Lower leg skin (tissue), 4 donors: ENCODE data around the gene ZBTB20. TPM values are rescaled to one million over a fixed set of nuclear protein-coding genes. Genes with fewer than 3 reads are reported as not detected.

ENCODE experiments used
- DNase-seq, 2 donors: peaks; one replicate each; pipeline ENCODE4 v3.0.0-alpha.2; 2019; ENCODE audit warnings: low spot score in 2 of 2
- H3K4me3 ChIP-seq: fragments of 200-600 bp; sonication (generic); 2 replicates; pipeline ENCODE4 v1.5.1; 2017; ENCODE audit warnings: mild to moderate bottlenecking, low read depth; ENCODE audit not compliant: poor library complexity, severe bottlenecking
- CTCF ChIP-seq, 3 donors: fragments of 450-650 bp; IDR thresholded peaks; one replicate each; pipeline ENCODE4 v1.5.1; 2016; ENCODE audit warnings: antibody characterized with exemption in 3 of 3, mild to moderate bottlenecking in 3 of 3, moderate library complexity in 2 of 3
- POLR2A ChIP-seq, 2 donors: fragments of 450-650 bp; IDR thresholded peaks; one replicate each; pipeline ENCODE4 v1.6.1; 2016 to 2017; ENCODE audit warnings: antibody characterized with exemption in 2 of 2, mild to moderate bottlenecking in 1 of 2, moderate library complexity in 1 of 2
- WGBS, 2 donors: methylation state at CpG; one replicate each; pipeline ENCODE4 v1.1.5; 2018; 5-methylcytosine and 5-hydroxymethylcytosine counted together
- intact Hi-C: fragments of 100-400 bp; cut with DNase I; formaldehyde crosslinking; loops from one replicate; pipeline ENCODE4 v1.15.0; 2023; ENCODE audit warnings: low total_unique reads
- total RNA-seq, 4 donors: library from RNA; depleted of rRNA; stranded (reverse); fragments of >200 nt; gene quantifications; one replicate each; pipeline ENCODE4 v1.1.0, GENCODE V29; 2016

The ZBTB20 gene
- total RNA-seq, 4 donors from 2014 or later = 22.5 to 41.9 (median 33.1) TPM

DNA sequence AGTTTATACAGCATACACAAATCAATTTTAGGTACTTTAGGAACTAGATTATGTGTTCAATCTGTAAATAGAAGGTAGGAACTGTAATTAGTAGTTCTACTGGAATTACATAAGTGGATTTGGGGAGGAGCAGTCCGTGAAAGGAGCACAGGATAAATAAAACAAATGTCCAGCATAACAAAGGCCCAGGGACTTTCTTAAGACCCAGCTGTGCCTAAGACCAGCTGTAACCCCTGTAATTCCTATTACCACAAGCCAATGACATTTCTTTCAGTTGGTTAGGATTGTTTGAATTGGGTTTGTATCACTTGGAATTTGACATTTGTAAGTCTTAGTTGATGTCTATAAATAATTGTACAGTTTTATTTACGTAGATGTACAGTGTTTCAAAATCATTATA, 4.8 kb upstream of the ZBTB20 start:
- DNase-seq = no peak
- TF ChIP-seq POLR2A (IDR thresholded peaks at IDR 0.05) (no peak), CTCF (IDR thresholded peaks at IDR 0.05) (no peak)
- no peak overlapping the region for H3K4me3 ChIP-seq
- intact Hi-C loops = no loop called here
- 83 to 86% methylated on average over 2 of the region's 2 CpGs for WGBS, 2 donors

- no peak for DNase-seq
- TF ChIP-seq CTCF (IDR thresholded peaks at IDR 0.05) (no peak), POLR2A (IDR thresholded peaks at IDR 0.05) (no peak)
- peak overlapping the region; percentile 49 for H3K4me3 ChIP-seq
- intact Hi-C loops = no loop called here
- 1% methylated on average over 20 of the region's 20 CpGs for WGBS, 2 donors
These were observed 1.2 kb upstream of the ZBTB20 start for GRCh38 chr3:115148142-115148790.

DNA sequence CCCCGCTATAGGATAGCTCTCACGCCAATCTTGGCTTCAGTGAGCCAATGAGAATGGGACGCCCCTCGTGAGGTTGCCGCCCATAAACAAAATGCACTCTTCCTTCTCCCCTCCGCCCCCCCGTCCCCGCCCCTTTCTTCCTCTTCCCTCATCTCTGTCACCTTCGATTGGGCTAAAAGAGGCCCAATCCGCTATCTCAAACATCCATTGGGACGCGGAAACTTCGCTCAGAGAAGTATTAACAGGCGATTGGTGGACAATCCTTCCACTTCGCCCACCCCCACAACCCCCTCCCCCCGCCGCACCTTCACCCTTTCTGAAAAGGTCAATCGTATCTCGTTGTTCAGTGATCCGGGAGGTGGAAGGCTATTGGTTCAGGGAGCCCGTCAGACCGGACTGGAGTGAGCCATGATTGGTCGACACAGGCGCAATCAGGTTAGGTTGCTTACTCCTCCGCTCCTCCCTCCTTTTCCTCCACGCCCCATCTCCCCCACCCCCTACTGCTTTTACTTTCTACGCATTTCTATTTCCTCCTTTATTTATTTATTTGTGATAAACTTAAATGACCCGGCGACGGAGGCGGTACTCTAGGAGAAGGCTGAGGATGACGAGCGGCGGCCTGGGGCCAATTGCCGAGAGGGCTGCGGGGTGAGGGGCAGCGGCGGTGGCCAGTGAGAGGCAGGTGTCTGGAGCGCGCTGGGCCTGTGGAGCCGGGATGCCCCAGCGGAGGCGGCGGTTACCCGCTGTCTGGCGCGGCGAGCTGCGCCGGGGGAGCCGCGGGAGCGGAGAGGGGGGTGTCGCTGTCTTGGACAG, 447 bp upstream of the ZBTB20 start:
- intact Hi-C loops = no loop called here
- TF ChIP-seq POLR2A (IDR thresholded peaks at IDR 0.05) = no peak
- TF ChIP-seq CTCF (IDR thresholded peaks at IDR 0.05) = no peak
- peak overlapping the region; percentile 49 for H3K4me3 ChIP-seq
- DNase-seq = peak; percentile 100
- WGBS, 2 donors = 1% methylated on average over 54 of the region's 54 CpGs

GRCh38 chr3:115146032-115146417, 1.1 kb downstream of the ZBTB20 start:
- H3K4me3 ChIP-seq = peak overlapping the region; percentile 72
- intact Hi-C loops = no loop called here
- no peak for TF ChIP-seq POLR2A (IDR thresholded peaks at IDR 0.05)
- no peak for TF ChIP-seq CTCF (IDR thresholded peaks at IDR 0.05)
- 1% methylated on average over 9 of the region's 9 CpGs for WGBS, 2 donors
- DNase-seq = peak; percentile 50 to 85

GRCh38 chr3:115141033-115141757, 5.9 kb downstream of the ZBTB20 start:
- no peak for TF ChIP-seq CTCF (IDR thresholded peaks at IDR 0.05)
- no peak for TF ChIP-seq POLR2A (IDR thresholded peaks at IDR 0.05)
- H3K4me3 ChIP-seq = no peak overlapping the region
- intact Hi-C loops = no loop called here
- no peak for DNase-seq
